GM21381 (cell line): ENCODE measurements around the gene ISX.

Experiments
- ATAC-seq: cut with Tn5 transposase; IDR thresholded peaks from one replicate; pipeline ENCODE4 v1.9.1; 2021; ENCODE audit warnings: mild to moderate bottlenecking, moderate library complexity; ENCODE audit not compliant: unreplicated experiment

ISX gene

DNA sequence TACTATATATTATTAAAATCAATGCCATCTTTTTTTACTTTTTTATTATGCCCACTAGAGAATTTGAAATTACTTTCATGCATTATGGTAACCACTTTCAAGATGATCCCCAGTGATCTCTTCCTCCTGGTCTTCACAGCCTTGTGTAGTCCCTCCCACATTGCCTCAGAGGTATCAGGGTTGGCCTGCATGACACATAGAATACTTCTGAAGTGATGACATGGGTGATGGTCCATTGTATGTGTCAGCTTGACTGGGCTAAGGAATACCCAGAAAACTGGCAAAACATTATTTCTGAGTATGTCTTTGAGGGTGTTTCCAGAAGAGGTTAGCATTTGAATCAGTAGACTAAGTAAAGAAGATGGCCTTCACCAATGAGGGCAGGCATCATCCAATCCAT, 14.2 kb upstream of the ISX start:
- no peak for ATAC-seq

DNA sequence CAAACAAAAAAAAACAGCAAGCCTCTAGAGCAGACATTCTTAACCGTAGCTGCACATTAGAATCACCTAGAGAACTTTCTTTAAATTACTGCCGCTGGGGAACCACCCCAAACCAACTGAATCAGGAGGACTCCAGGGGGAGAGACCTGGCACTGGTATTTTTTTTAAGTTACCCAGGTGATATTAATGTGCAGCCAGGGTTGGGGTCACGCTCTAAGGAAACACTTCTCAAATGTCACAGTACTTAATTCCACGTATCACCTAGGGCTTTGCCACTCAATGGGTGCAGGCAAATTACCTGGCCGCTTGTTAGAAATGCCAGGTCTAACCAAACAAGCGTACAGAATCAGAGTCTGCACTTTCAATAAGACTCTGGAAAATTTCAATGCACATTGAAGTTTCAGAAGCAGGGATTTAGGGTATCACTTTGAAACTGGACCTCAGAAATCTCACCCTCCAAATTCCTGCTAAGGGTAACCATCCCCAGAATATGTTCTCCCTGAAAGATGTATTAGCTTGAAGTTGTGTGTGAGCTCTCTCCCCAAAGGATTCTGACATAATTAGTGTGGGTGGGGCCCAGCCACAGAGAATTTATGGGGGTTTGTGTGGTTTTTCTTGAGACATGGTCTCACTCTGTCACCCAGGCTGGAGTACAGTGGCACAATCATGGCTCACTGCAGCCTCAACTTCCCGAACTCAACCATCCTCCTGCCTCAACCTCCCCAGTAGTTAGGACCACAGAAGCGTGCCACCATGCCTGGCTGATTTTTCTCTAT, 12.7 kb upstream of the ISX start:
- ATAC-seq: no peak

DNA sequence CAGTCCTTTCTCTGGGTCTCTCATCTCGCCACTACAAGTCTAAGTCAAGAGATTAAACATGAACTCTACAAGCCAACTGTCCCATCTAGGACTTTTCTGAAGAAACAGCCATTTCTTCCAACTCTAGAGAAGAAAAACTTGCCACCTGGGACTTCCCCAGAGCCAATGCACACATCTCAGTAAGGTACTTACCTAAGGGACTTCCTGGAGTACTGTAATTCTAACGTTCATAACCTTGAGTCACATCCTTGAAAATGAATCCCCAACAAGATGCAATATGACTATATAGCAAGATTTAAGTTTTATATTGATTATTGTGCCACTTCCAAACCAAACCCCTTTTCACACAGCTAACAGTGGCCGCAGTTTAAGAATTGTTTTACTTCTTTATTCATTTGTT, 11.9 kb upstream of the ISX start:
- ATAC-seq: no peak

DNA sequence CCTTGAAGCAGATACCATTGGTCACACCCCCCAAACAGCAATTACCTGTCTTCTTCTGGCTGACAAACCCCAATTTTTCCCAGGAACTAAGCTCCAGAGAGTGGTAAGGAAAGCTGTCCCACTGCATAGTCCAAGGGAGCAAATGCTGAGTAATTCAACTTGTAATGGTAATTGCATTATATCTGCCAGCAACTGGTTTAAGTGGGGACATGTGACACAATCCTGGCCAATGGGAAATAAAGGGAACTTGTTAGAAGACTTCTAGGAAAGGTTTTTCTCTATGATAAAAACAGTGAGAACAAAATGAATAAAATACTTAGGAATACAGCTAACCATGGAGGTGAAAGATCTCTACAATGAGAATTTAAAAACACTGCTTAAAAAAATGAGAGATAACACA, 9.5 kb upstream of the ISX start:
- no peak for ATAC-seq

DNA sequence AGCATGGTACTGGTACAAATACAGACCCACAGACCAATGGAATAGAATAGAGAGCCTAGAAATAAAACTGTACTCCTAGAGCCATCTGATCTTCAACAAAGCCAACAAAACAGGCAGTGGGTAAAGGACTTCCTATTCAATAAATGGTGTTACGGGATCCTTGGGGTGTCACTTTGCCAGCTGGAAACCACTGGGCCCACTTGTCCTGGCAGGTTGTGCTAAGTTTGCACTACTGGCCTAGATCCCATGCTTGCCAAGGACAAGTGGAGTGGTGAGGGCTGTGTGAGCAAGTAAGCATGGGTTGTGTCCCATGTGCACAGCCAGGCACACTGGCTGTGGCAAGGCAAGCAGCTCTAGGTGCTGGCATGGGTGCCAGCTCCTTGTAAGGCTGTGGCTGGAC, 8.8 kb upstream of the ISX start:
- ATAC-seq: no peak

DNA sequence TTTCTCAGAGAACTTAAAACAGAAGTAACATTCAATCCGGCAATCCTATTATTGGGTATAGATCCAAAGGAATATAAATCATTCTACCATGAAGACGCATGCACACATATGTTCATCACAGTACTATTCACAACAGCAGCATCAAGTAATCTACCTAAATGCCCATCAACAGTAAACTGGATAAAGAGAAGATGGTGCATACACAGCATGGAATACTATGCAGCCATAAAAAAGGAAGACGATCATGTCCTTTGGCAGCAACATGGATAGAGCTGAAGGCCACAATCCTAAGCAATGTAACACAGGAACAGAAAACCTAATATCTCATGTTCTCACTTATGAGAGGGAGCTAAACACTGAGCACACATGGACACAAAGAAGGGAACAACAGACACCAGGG, 6.3 kb upstream of the ISX start:
- no peak for ATAC-seq

DNA sequence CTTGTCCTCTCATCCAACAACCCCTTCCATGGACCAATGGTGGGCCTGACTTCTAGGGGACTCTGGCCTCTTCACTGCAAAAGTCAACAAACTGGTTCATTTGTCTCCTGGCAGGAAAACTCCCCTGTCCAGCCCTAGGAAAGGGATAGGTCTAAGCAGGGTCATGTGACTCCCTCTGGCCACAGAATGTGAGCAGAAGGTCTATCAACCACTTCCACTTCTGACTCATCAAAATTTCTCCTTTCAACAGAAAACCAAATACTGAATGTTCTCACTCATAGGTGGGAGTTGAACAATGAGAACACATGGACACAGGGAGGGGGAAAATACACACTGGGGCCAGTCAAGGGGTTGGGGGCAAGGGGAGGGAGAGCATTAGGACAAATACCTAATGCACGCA, 1.3 kb upstream of the ISX start:
- peak; percentile 70 for ATAC-seq

DNA sequence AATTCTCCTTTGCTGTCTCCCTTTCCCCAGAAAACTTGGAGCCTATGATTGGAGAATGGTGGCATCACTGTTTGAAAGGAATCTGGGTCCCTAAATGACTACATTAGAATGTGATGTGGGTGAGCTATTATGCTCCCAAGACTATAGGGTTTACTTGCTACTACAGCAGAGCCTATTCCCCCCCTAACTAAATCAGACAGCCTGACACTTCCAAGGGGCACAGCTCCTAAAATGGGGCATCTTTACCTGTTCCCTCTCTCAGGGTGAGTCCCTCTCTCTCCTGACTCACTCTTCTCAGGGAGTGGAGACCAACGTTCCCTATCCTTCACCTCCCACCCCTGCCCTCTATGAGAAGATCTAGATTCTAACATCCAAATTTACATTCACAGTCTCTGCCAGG, 775 bp upstream of the ISX start:
- ATAC-seq: no peak

DNA sequence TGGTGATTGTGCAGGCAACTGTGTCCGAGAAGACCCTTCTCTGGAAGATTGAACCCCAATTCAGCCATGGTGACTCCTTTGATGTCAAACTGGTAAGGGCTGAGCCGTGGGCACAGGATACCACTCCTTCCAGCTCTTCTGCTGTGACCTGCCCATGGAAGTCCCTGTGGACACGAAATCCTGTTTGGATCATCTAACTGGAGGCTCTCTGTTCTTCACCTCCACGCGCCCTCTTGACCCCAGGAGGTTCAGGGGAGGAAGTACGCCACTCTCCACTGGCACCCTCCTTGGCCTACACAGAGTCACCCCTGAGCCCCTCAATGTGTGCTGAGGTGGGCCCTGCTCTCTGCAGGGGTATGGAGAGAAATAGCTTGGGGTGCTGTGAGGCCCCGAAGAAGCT, 810 bp downstream of the ISX start:
- no peak for ATAC-seq

DNA sequence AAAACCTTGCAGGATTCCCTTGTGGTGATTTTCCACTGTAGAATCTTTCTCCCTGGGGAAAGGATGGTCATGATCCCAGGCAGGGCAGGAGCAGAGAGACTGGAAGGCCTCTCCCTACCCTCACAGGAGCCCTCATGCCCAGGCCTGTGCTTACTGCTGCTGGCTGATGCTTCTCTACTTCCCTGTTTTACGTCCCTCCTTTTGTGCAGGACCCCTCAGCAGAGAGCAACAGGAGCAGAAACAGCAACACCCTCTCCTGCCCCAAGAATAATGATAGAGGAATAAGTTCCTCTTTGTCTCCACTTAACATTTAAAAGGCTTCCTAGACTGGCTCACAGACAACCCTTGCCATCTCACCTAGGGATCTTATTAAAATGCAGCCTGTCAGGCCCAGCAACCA, 3.6 kb downstream of the ISX start:
- no peak for ATAC-seq

DNA sequence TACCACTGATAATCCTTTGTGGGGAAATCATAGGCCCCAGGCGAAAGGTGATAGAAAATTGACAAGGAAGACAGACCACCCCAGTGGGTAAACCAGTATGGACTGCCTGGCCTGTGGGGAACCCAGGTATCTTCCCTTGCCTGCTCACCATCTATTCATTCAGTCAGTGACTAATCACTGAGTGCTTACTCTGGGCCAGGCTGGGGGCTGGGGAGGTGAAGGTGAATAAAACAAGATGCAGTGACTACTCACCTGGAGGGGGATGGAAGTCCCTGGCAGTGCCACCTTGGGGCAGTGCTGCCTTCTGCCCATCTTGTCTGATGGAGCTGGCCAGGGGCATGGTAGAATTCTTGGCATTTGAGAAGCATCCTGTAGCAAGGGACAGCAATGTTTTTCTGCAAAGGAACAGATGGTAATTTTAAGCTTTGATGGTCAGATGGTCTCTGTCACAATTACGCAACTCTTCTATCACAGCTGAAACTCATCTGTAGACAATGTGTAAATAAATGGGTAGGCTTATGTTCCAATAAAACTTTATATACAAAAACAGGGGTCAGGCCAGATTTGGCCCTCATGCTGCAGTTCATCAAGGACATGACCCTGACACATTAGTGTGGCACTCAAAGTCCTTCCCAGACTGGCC, 4.6 kb downstream of the ISX start:
- no peak for ATAC-seq

DNA sequence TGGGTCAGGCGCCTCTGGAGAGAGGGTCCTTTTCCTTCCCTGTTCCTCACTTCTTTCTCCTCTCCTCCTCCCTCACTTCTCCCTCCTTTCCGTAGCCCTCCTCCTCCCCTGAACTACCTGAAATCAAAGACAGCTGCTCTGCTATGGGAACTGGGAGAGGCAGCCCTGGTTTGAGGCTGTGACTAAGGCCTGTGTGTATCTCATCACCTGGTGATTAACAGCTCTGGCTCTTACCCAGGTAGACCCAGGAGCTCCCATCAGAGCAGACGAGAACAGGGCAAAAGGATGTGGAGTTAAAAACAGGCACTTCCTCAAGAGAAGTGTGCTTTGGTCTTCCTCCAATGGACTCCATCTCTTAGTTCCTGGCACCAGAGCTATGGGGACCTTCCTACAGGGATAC, 5.8 kb downstream of the ISX start:
- ATAC-seq: no peak

DNA sequence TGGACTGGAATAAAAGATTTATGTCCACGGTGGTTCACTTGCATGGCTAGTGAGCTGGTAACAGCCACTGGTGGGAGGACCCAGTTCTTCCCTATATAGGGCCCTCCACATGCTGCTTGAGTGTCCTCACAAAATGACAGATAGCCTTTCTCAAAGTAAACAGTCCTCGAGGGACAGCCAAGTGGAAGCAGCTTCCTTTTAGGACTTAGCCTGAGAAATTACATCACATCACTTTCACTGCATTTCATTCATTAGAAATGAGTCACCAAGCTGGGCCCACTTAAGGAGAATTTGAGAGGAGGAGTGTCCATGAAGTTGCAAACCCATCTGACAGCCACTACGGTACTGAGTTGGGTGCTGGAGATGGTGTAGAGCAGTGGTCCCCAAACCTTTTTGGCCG, 7.0 kb downstream of the ISX start:
- no peak for ATAC-seq

DNA sequence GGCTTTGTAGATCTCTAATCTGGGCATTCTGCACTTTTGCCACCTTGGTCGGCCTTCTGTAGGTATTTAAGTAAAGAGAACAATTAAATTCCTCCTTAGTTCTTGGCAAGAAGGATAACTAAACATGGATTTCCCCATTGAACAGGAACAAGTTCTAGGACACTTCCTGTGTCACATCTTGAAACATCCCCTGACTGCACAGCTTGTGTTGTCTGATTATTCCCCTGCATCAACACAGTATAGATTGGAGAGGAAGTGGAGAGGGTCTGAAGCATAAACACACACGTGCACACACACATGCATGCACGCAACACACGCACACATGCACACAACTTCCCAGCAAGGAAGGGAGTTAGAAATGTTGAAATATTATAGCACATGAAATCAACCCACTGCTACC, 8.6 kb downstream of the ISX start:
- no peak for ATAC-seq

DNA sequence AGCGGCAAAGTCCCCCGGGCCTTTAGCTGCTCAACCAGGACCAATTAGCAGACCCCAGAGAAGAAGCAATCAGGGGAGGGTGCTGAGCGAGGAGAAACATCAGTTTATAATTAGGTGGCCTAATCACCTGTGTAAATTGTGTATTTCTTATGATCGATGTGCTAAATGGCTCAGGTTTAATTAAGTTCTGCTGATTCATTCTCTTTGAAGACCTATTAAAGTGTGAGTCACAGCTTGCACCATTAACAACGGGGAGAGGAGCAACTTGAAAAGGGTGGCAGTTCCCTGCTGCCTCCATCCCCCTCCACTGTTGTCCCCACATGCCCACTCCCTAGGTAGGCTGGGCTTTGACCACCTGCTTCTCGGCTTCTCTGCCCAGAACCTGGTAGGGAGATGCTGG, 10.7 kb downstream of the ISX start:
- no peak for ATAC-seq

DNA sequence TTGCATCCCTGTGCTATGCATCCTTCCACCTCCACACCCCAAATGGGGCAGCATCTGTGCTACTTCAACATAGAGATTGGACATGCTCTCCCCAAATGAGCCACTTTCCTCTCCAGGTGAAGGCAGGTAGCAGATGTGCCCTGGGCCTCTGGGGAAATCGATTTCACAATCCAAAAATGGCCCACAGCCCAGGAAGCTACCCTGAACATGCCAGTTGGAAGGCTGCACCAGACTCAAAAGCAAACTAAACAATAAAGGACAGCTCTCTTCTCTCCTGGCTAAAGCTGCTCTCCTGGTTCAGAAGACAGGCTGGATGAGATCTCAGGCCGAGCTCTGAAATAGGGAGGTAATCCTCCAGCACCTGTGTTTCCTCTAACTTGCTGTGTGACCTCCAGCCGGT, 19.7 kb downstream of the ISX start:
- ATAC-seq: no peak

DNA sequence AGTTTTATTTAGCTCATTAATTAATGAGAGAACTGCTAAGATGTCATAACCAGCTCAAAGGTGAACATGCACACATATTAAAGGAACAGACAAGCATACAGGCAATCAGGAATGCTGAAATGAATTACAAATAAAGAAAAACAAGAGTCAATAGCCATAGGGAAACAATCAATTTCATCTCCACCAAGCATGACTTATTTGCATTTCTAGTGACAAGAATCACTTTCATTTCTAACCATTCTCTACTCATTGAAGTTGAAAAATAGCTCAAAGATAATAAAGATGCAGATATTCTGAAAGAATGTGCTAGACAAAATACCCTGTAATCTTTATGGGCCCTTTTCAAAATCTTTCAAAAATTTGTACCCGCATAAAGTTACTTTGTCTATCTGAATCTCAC, 23.2 kb downstream of the ISX start:
- no peak for ATAC-seq

DNA sequence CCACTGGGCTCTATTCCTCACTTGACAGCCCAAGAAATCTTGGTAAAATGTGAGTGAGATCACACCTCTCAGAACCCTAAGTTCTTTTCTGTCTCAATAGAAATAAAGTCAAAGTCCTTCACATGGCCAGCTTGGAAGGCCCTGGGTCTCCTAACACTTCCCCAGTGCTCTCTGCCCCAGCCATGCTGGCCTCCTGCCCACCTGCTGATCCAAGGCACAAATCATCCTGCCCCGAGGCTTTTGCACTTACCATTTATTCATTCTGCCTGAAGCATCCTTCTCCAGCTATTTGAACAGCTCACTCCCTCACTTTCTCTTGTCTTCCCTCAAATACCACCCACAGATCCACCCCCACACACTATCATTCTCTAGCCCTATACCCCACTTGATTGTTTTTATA, 26.4 kb downstream of the ISX start:
- ATAC-seq: no peak

DNA sequence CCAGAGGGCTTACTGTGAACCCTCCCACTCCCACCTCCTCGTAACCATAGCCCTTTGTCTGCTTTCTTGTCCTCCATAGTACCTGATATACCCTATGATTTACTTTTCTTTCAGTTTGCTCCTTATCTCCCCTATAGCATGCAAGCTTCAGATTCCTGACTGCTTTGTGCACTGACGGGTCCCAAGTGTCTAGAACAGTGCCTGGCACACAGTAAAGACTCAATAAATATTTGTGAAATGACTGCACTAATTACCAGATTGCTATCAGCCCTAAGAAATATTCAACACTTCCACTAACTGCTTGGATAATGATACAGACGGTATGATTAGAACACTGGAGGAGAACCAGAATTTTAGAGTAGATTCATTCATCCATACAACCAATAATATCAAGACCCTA, 33.0 kb downstream of the ISX start:
- no peak for ATAC-seq

DNA sequence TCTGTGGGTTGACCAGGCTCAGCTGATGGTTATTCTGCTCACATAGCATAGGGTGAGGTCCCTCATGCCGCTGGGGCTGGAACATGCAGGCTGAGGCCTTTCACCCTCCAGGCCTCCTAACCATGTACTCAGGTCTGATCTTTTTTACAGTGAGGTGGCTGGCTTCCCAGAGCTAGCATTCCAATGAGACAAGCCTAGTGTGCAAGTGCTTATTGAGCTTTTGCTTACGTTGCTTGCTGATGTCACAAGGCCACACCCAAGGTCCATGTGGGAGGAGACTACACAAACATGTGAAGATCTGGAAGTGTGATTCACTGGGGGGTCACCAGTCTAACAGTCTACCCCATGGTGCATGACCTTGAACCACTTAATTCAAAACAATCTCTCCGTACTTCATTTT, 33.9 kb downstream of the ISX start:
- ATAC-seq: no peak

DNA sequence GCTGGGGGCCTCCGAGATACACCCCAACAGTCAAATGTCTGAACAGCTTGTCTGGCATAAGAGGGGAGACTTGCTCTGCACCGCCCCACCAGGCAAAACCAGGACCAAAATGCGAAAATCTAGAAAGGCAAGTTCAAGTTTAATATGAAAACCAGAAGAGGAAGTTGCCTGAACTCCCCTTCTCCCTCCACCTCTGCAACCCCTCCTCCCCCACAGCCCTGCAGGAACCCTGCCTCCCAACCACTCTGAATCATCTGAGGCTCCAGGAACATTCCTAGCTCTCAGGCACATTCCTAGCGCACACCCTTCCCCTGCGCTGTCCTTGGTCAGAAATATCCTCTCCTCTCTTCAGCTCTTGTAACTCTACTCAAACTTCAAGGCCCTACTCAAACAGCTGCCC, 36.7 kb downstream of the ISX start:
- no peak for ATAC-seq

DNA sequence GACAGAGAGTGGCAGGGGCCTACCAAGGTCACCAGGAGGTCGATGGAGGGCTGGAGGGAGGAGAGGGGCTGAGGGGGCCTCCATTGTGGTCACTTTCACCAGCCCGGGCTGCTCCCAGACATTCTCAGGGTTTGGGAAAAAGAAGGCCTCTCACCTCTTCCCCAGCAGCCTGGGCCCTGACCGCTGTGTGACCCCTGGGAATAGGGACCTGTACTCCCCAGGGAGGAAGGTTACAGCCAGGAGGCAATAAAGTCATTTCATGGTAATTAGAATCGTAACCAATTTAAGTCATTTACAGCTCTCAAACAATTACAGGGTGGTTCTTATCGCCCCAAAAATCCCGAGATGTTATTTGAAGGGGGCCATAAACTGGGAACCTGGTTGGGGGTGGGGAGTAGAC, 37.8 kb downstream of the ISX start:
- no peak for ATAC-seq

DNA sequence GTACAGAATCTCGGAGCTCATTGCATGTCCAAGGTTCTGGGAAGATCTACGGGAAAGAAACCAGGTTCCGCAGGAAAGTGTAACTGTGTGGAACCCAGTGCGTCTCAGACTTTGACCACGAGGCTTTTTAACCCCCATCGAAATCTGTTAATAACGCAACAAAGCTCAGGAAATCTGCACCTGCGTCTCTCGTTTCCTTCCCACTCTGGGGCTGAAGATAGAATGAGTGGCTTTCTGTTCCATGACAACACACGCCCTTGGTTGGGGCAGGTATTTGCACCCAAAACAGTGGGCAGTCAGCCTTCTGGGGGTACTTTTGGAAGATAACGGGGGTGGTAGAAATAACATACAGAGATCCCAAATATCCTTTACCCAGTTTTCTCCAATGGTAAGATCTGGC, 38.5 kb downstream of the ISX start:
- no peak for ATAC-seq
